ENCODE measurements around the gene IL1RAPL2.
"Not testable (repeated sequence)": the region's sequence is repeated elsewhere in the genome, so short reads cannot be mapped to it uniquely, and the experiment has no call there.

IL1RAPL2 gene

GRCh38 chrX:105650986-105651385 is 1085.0 kb downstream of the IL1RAPL2 start:
- no peak for TF ChIP-seq CTCF (conservative IDR thresholded peaks at IDR 0.05)
- no peak overlapping the region for H3K27ac ChIP-seq

- no peak overlapping the region for H3K27ac ChIP-seq
- no peak for TF ChIP-seq CTCF (conservative IDR thresholded peaks at IDR 0.05)
These were observed 1087.9 kb downstream of the IL1RAPL2 start for GRCh38 chrX:105653891-105654290.

- H3K27ac ChIP-seq: no peak overlapping the region
- no peak for TF ChIP-seq CTCF (conservative IDR thresholded peaks at IDR 0.05)
These were observed 1092.1 kb downstream of the IL1RAPL2 start for GRCh38 chrX:105658136-105658535.

- H3K27ac ChIP-seq: no peak overlapping the region
- no peak for TF ChIP-seq CTCF (conservative IDR thresholded peaks at IDR 0.05)
These were observed 1096.2 kb downstream of the IL1RAPL2 start for GRCh38 chrX:105662248-105662647.

GRCh38 chrX:105664243-105664642 is 1098.2 kb downstream of the IL1RAPL2 start:
- no peak overlapping the region for H3K27ac ChIP-seq
- no peak for TF ChIP-seq CTCF (conservative IDR thresholded peaks at IDR 0.05)

- H3K27ac ChIP-seq: not testable (repeated sequence)
These were observed 1118.3 kb downstream of the IL1RAPL2 start for GRCh38 chrX:105684288-105684687.

GRCh38 chrX:105694839-105695238 is 1128.8 kb downstream of the IL1RAPL2 start:
- no peak for TF ChIP-seq CTCF (conservative IDR thresholded peaks at IDR 0.05)
- H3K27ac ChIP-seq: no peak overlapping the region

GRCh38 chrX:105695451-105695850 is 1129.5 kb downstream of the IL1RAPL2 start:
- TF ChIP-seq CTCF (conservative IDR thresholded peaks at IDR 0.05): no peak
- no peak overlapping the region for H3K27ac ChIP-seq

Measured in VCaP (cell line).